A673 (cell line): ENCODE results near the gene CMC2. TPM values are rescaled to one million over a fixed set of nuclear protein-coding genes. Genes with fewer than 3 reads are reported as not detected.

Experiments
- BruUV-seq: library from RNA; stranded (reverse); fragments of 400-500 nt; replicated peaks from 2 replicates; lab custom pipeline; 2021; lab: Mats Ljungman, UMichigan
- CTCF ChIA-PET: fragments of 300-600 bp; sonication (Branson Sonifier 250); formaldehyde crosslinking; loops from one replicate; lab custom pipeline; 2022; ENCODE audit warnings: antibody characterized with exemption; lab: Charles Lee
- POLR2A ChIA-PET: fragments of 300-600 bp; sonication (Branson Sonifier 250); formaldehyde crosslinking; loops from one replicate; lab custom pipeline; 2022; ENCODE audit warnings: antibody characterized with exemption; ENCODE audit not compliant: low non-redundant PET; lab: Charles Lee
- DNase-seq: peaks from one replicate; pipeline ENCODE4 v3.0.0-alpha.2; 2015; ENCODE audit warnings: low spot score
- H3K27ac ChIP-seq: fragments of 200-600 bp; sonication (generic); 2 replicates; pipeline ENCODE4 v1.5.1; 2016; ENCODE audit warnings: mixed run types, low read depth, mild to moderate bottlenecking, mixed read lengths, antibody characterized with exemption, low read length; ENCODE audit not compliant: poor library complexity, severe bottlenecking
- H3K27me3 ChIP-seq: fragments of 200-600 bp; sonication (generic); replicated peaks from 2 replicates; pipeline ENCODE4 v1.6.1; 2017; ENCODE audit warnings: mixed run types, low read depth, mild to moderate bottlenecking, mixed read lengths, antibody characterized with exemption, low read length; ENCODE audit not compliant: insufficient read depth, poor library complexity
- H3K36me3 ChIP-seq: fragments of 200-600 bp; sonication (generic); 2 replicates; pipeline ENCODE4 v1.6.1; 2016; ENCODE audit warnings: mixed run types, mild to moderate bottlenecking, mixed read lengths, antibody characterized with exemption, low read length; ENCODE audit not compliant: insufficient read depth, poor library complexity, severe bottlenecking
- H3K4me1 ChIP-seq: fragments of 200-600 bp; sonication (generic); 2 replicates; pipeline ENCODE4 v1.6.1; 2017; ENCODE audit warnings: mixed run types, mild to moderate bottlenecking, mixed read lengths, antibody characterized with exemption, low read length; ENCODE audit not compliant: insufficient read depth, poor library complexity, severe bottlenecking
- H3K4me3 ChIP-seq: fragments of 200-600 bp; sonication (generic); 2 replicates; pipeline ENCODE4 v1.5.1; 2016; ENCODE audit warnings: low read depth, mixed run types, mild to moderate bottlenecking, mixed read lengths, low read length; ENCODE audit not compliant: poor library complexity, severe bottlenecking
- H3K9me3 ChIP-seq: fragments of 200-600 bp; sonication (generic); 2 replicates; pipeline ENCODE4 v1.6.1; 2016; ENCODE audit warnings: mixed run types, low read depth, mild to moderate bottlenecking, mixed read lengths, antibody characterized with exemption, low read length; ENCODE audit not compliant: poor library complexity, severe bottlenecking
- CTCF ChIP-seq: fragments of 300-800, 200-600 bp; sonication (generic); conservative IDR thresholded peaks from 2 replicates; pipeline ENCODE4 v1.5.1; 2017; ENCODE audit warnings: low read depth, mild to moderate bottlenecking, antibody characterized with exemption, low read length, moderate library complexity, mixed read lengths
- EZH2 ChIP-seq: fragments of 200-600 bp; sonication (generic); IDR thresholded peaks from 2 replicates; pipeline ENCODE4 v1.6.1; 2017; ENCODE audit warnings: borderline replicate concordance, low read depth, mild to moderate bottlenecking, mixed read lengths, antibody characterized with exemption, low read length; ENCODE audit not compliant: poor library complexity, severe bottlenecking
- intact Hi-C: fragments of 100-400 bp; cut with micrococcal nuclease; formaldehyde crosslinking; loops from one replicate; pipeline ENCODE4 v1.10.0; 2022; ENCODE audit not compliant: unreplicated experiment
- total RNA-seq: library from RNA; stranded (reverse); gene quantifications from 2 replicates; pipeline ENCODE4 v1.2.3, GENCODE V29; 2021

Gene CMC2
- total RNA-seq, 1 experiment from 2014 or later, result 129 TPM

DNA sequence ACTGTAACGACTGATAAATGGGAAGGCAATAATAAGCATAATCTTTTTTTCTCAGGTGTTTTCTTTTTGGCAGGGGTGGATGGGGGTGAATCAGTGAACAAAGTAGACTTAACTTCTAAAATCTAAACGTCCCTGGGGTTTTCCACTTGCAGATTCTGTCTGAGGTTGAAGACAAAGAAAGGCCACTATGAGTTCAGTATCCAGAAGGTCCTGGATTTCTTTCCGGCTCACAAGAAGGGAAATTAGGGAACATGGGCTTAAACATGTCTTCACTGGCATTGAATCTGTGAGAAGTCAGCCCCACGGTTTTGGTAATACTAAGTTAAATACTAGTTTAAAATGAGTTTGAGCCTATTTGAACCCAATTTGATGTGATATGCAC, 67.8 kb downstream of the CMC2 start:
- no peaks in the 10 kb centered on the region for H3K27me3 ChIP-seq
- no peak for DNase-seq
- no TSS peak for BruUV-seq
- peaks cover 12% of the 10 kb centered on the region for H3K4me1 ChIP-seq
- POLR2A ChIA-PET, result no interaction called here
- H3K27ac ChIP-seq, result no peak overlapping the region
- intact Hi-C loops, result no loop called here
- no peaks in the 10 kb centered on the region for H3K36me3 ChIP-seq
- no peak for TF ChIP-seq EZH2
- CTCF ChIA-PET, result no interaction called here
- no peak overlapping the region for H3K4me3 ChIP-seq
- H3K9me3 ChIP-seq, result no peaks in the 10 kb centered on the region

DNA sequence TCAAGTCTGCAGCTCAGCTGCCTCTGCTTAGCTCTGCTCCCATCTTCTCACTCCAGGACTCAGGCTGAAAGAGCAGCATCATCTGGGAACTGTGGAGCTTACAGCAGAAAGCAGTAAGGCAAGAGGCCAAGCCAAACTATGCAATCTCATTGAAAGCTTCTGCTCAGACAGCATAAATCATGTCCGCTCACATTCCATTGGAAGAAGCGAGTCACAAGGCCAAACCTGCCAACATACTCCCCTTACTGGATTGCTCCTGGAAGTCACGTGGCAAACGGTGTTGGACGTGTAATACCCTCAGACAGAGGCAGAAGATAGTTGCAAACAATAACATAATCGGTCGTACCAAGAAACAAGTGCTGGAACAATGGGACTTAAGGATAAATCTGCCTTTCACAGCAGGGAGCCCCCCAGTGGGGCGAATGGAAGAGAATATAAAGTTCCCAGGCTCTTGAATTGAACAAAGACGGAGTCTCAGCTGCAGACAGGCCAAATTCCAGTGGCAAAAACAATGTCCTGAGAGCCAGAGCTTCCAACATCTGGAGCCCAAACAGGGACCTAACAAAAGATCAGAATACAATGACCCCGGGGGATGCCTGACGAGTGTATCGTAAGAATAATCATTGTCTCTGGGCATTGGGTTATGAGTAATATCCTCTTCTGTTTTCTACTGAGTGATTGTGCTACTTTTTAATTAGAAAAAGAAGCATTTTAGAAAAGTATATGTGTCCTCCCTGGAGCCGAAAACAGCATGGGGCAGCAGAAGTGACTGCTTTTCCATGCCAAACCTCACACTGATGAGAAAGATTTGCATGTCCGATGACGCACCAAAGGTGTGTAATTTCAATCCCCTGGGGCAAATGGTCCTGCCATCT, 68.4 kb downstream of the CMC2 start:
- intact Hi-C loops, result no loop called here
- ChIA-PET CTCF (interaction anchor here (1.4 kb wide), 1 partner anchor 14 kb away, joined by 3 read pairs; no protein-coding TSS in a partner anchor), POLR2A (no interaction called here)
- DNase-seq, result peak; percentile 90
- no peak for TF ChIP-seq CTCF
- no peak for TF ChIP-seq EZH2
- BruUV-seq, result no TSS peak
- Histone ChIP-seq H3K36me3 (no peaks in the 10 kb centered on the region), H3K4me3 (no peak overlapping the region), H3K9me3 (no peaks in the 10 kb centered on the region), H3K27ac (no peak overlapping the region), H3K4me1 (peaks cover 12% of the 10 kb centered on the region), H3K27me3 (no peaks in the 10 kb centered on the region)

DNA sequence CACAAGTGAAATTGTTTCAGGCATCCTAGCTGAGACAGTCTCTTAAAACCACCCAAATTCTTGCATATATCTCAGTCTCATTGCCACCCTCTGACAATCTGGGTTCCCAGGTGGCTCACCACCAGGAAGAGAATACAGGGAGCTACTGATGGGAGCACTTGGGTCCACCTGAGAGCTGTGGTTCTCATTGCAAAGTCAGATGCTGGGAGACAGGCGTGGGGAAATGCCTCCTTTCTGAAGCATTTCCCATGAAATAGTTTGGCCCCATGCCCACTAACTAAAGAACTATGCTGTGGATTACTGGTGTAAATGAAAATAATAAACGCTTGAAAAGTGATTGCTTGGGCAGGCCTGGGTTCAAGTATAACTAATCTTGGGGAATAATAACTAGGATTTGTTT, 70.3 kb downstream of the CMC2 start:
- BruUV-seq, result no TSS peak
- ChIA-PET CTCF (no interaction called here), POLR2A (no interaction called here)
- peak; percentile 44 for DNase-seq
- Histone ChIP-seq H3K27me3 (peaks cover 11% of the 10 kb centered on the region), H3K36me3 (no peaks in the 10 kb centered on the region), H3K27ac (no peak overlapping the region), H3K4me1 (peaks cover 19% of the 10 kb centered on the region), H3K4me3 (no peak overlapping the region), H3K9me3 (no peaks in the 10 kb centered on the region)
- TF ChIP-seq EZH2, result no peak
- no peak for TF ChIP-seq CTCF
- intact Hi-C loops, result no loop called here
